HG03432 (cell line): Measurements from ENCODE around the gene NDUFB10.
A peak's percentile ranks its signal among the peaks of the same experiment; 100 is the strongest.
"Not testable (repeated sequence)": the region's sequence is repeated elsewhere in the genome, so short reads cannot be mapped to it uniquely, and the experiment has no call there.

ENCODE experiments used
- ATAC-seq: cut with Tn5 transposase; IDR thresholded peaks from one replicate; pipeline ENCODE4 v1.9.1; 2021; ENCODE audit warnings: mild to moderate bottlenecking, moderate library complexity; ENCODE audit not compliant: unreplicated experiment

NDUFB10 gene

DNA sequence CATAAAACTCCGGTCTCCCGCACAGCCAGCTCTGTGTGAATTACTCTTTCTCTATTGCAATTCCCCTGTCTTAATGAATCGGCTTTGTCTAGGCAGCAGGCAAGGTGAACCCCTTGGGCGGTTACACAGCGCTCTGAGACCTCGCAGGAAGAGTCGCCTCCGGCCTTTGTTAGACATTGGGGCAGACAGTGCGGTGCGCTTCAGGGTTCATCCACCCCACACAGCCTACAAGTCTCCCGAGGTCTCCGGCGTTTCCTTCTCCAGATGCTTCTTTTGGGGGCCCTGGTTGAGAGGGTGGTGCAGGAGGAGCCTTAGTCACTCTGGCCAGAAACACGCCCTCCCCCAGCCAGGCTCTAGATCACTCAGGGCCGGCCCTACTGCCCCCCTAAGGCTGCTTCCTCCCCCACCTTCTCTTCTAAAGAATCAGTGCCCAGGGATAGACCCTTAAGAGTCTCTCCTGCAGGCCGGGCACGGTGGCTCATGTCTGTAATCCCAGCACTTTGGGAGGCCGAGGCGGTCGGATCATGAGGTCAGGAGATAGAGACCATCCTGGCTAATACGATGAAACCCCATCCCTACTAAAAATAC, 14.6 kb upstream of the NDUFB10 start:
- no peak for ATAC-seq

DNA sequence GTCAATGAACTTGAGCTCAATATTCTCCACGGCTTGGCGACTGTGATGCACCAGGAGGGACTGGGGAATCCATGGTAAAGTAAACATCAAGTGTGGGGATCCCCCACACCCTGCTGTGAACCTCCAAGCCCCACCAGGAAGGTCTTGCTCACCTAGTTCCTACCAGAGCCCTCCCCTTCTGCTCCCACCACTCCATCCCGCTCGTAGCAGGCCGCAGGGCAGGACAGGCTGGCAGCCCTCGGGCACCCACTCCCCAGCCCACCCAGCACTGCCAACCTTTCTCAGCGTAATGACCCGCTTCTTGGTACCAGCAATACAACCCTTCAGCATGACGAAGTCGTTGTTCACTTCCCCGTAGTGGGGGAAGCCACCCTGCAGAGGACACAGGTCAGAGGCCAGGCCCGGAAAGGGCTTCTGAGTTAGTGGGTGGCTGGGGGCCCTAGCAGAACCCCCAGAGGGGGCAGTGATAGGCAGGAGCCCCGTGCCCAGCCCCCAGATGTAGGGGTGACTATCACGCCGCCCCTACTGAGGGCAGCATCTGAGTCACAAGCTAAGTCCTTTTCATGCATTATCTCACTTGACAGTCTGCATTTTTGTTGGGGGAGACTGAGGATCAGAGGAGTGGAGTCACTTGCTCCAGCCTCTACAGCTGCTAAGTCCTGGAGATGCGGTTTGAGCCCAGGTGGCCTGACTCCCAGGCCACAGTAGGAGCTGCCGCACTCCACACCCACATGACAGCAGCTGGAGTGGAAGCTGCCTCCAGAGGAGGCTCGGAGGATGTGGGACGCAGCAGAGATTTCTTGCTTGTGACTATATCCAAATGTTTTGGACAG, 13.6 kb upstream of the NDUFB10 start:
- ATAC-seq = no peak

GRCh38 chr16:1946495-1947368, 12.6 kb upstream of the NDUFB10 start:
- no peak for ATAC-seq

GRCh38 chr16:1947369-1947670, 12.0 kb upstream of the NDUFB10 start:
- ATAC-seq = no peak

- ATAC-seq = no peak
Observed at GRCh38 chr16:1949507-1949906, 9.8 kb upstream of the NDUFB10 start.

DNA sequence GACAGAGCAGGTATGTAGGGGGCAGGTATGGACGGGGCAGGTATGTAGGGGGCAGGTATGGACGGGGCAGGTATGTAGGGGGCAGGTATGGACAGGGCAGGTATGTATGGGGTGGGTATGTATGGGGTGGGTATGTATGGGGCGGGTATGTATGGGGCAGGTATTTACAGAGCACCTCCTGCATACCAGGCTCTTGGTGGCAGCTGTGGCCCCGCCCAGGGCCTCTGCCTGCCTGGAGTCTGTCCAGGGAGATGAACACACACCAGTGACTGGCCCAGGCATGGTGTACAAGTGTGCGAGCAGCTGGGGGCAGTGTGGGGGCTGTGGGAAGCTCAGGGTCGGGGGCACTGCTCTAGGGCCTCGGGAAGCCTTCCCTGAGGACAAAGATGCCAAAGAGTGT, 9.3 kb upstream of the NDUFB10 start:
- ATAC-seq = no peak

- no peak for ATAC-seq
Observed at GRCh38 chr16:1950559-1950958, 8.8 kb upstream of the NDUFB10 start.

GRCh38 chr16:1953734-1954133, 5.6 kb upstream of the NDUFB10 start:
- ATAC-seq = no peak

GRCh38 chr16:1957434-1958142, 1.8 kb upstream of the NDUFB10 start:
- not testable (repeated sequence) for ATAC-seq

DNA sequence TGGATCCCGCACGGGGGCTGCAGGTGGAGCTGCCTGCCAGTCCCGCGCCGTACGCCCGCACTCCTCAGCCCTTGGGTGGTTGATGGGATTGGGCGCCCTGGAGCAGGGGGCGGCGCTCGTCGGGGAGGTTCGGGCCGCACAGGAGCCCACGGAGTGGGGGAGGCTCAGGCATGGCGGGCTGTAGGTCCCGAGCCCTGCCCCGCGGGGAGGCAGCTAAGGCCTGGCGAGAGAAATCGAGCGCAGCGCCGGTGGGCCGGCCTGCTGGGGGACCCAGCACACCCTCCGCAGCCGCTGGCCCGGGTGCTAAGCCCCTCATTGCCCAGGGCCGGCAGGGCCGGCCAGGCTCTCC, 1.2 kb upstream of the NDUFB10 start:
- not testable (repeated sequence) for ATAC-seq

- no peak for ATAC-seq
Observed at GRCh38 chr16:1958715-1959268, 546 bp upstream of the NDUFB10 start.

DNA sequence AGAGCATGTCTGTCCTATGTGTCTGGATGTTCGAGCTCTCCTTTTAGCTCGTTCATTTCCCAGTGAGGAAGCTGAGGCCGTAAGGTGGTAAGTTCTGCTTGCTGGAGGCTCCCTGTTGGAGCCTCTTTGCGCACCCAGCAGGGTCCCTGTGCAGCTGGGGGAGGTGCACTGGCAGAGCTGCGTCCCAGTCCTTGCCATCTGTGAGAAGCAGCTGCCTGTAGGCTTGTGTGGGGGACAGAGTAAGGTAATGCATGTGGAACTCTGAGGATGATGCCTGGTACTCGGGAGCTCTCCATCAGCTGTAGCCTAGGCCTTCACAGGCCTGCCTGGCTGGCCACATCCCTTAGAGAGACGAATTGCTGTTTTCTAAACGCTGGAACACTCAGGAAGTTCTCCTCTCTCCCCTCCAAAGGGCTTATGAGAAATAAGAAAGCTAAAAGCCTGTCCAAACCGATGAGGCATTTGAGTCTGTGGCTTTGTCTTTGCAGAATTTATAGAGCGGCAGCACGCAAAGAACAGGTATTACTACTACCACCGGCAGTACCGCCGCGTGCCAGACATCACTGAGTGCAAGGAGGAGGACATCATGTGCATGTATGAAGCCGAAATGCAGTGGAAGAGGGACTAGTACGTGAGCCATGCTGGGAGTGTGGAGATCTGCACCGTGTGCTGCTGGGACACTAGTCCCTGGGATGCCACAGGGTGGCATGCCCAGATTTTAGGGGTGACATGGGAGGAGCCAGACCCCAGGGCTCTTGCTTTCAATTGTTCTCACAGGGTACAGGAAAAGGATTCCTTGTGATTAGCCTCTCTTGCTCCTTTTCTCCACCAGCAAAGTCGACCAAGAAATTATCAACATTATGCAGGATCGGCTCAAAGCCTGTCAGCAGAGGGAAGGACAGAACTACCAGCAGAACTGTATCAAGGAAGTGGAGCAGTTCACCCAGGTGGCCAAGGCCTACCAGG, 1.6 kb downstream of the NDUFB10 start:
- no peak for ATAC-seq

GRCh38 chr16:1961651-1962067, 2.3 kb downstream of the NDUFB10 start:
- ATAC-seq = no peak

- not testable (repeated sequence) for ATAC-seq
Observed at GRCh38 chr16:1962161-1963153, 3.1 kb downstream of the NDUFB10 start.

DNA sequence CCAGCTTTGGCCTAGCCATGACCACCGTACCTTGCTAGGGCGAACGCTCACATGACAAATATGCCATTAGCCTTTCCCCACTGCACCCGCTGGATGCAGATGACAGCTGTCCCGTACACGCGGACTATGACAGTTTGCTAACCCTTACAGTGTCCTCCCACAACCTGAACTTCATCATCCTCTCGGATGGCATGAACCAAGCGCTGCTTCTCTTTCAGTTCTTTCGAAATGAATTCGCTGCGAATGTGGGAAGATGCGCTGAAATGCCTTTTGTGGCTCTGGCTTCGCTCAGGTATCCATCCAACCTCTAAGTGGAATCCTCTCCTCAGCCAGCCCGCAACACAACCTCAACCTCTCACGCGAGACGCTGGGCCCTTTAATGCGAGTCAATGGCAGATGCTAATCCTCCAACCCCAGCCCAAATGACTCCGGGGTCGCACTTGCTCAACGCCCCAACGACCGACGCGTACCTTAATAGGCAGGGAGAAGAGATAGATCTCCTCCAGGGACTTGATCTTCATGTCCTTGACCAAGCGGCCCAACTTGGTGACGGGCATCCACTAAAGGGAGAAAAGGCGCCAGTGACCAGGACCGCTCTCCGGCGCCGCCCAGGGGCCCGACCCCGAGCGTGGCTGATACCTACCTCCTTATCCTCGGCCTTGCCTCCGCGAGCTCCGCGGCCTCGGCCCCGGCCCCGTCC, 4.6 kb downstream of the NDUFB10 start:
- peak; percentile 8 for ATAC-seq

- peak; percentile 82 for ATAC-seq
Observed at GRCh38 chr16:1964506-1965395, 5.4 kb downstream of the NDUFB10 start, which contains the start of gene RPS2. RPS2 (minus strand) TSS chr16:1964826; CDS start chr16:1964625, 201 bp downstream.
